ENCODE results near the gene DCXR. TPM values are rescaled to one million over a fixed set of nuclear protein-coding genes. Genes with fewer than 3 reads are reported as not detected.

Gene DCXR
- total RNA-seq, 2 donors from 2014 or later: 169 to 213 TPM

DNA sequence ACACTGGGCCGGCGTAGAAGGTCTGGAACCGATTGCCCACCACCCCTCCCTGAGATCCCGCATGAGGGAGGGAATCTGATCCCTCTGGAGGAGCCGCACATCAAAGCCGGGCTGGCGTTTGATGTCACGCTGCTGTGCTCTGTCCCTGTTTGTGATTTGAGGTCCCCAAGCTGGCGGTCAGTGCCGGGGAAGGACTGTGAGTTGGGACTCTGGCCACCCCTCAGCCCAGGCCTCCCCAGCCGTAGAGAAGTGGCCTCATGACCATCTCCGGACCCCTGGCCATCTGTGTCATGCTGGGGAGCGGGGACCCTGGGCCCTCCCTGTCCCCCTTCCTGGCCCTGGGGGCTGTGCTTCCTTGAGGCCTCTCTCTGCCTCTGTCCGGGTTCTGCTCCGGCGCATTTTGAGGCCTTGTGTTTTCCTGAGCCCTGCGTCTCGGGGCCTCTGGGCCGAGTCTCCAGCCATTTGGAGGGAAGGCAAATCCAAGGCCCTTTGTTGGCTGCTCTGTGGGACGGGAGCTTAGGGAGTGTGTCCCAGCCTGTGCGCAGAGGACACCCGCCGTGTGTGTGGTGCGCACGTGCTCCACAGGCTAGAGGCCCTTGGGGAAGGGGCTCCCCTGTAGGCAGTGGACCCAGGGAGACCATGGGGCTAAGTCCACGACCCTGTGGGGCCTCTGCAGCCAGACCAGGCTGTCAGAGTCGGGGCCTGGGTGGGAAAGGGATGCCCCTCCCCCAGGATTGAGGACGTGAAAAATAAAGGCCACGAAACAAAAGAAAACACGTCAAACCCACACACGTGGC lies 45.0 kb downstream of the DCXR start:
- no peak for DNase-seq (ENCODE audit: low spot score)
- TF ChIP-seq, protein P1, sequence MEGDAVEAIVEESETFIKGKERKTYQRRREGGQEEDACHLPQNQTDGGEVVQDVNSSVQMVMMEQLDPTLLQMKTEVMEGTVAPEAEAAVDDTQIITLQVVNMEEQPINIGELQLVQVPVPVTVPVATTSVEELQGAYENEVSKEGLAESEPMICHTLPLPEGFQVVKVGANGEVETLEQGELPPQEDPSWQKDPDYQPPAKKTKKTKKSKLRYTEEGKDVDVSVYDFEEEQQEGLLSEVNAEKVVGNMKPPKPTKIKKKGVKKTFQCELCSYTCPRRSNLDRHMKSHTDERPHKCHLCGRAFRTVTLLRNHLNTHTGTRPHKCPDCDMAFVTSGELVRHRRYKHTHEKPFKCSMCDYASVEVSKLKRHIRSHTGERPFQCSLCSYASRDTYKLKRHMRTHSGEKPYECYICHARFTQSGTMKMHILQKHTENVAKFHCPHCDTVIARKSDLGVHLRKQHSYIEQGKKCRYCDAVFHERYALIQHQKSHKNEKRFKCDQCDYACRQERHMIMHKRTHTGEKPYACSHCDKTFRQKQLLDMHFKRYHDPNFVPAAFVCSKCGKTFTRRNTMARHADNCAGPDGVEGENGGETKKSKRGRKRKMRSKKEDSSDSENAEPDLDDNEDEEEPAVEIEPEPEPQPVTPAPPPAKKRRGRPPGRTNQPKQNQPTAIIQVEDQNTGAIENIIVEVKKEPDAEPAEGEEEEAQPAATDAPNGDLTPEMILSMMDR (IDR thresholded peaks at IDR 0.05): no peak
- H3K9me3 ChIP-seq: no peaks in the 10 kb centered on the region
- peak overlapping the region in 1 of 2 donors; percentile 27 for H3K4me3 ChIP-seq
- peaks cover 0 to 21% of the 10 kb centered on the region in 2 donors for H3K4me1 ChIP-seq
- H3K27ac ChIP-seq: peak overlapping the region; percentile 44 to 72
- no peaks in the 10 kb centered on the region for H3K36me3 ChIP-seq
- H3K27me3 ChIP-seq: no peaks in the 10 kb centered on the region

GRCh38 chr17:81991684-81992305 lies 45.7 kb downstream of the DCXR start:
- Histone ChIP-seq H3K27me3 (no peaks in the 10 kb centered on the region), H3K4me3 (peak overlapping the region in 1 of 2 donors; percentile 27), H3K9me3 (no peaks in the 10 kb centered on the region), H3K27ac (peak overlapping the region; percentile 44 to 72), H3K36me3 (peaks cover under 1% of the 10 kb centered on the region), H3K4me1 (peaks cover 0 to 21% of the 10 kb centered on the region in 2 donors)
- DNase-seq (ENCODE audit: low spot score): peak; percentile 66
- TF ChIP-seq, protein P1 (IDR thresholded peaks at IDR 0.05): peak in 1 of 2 donors; percentile 12

- no peaks in the 10 kb centered on the region for H3K27me3 ChIP-seq
- peaks cover 8% of the 10 kb centered on the region for H3K36me3 ChIP-seq
- no peak for DNase-seq (ENCODE audit: low spot score)
- H3K9me3 ChIP-seq: no peaks in the 10 kb centered on the region
- TF ChIP-seq, protein P1 (IDR thresholded peaks at IDR 0.05): no peak
- H3K4me1 ChIP-seq: peaks cover 0 to 21% of the 10 kb centered on the region in 2 donors
- H3K4me3 ChIP-seq: no peak overlapping the region
- peak overlapping the region; percentile 44 to 72 for H3K27ac ChIP-seq
Measured at GRCh38 chr17:81990836-81991683, 46.4 kb downstream of the DCXR start.

DNA sequence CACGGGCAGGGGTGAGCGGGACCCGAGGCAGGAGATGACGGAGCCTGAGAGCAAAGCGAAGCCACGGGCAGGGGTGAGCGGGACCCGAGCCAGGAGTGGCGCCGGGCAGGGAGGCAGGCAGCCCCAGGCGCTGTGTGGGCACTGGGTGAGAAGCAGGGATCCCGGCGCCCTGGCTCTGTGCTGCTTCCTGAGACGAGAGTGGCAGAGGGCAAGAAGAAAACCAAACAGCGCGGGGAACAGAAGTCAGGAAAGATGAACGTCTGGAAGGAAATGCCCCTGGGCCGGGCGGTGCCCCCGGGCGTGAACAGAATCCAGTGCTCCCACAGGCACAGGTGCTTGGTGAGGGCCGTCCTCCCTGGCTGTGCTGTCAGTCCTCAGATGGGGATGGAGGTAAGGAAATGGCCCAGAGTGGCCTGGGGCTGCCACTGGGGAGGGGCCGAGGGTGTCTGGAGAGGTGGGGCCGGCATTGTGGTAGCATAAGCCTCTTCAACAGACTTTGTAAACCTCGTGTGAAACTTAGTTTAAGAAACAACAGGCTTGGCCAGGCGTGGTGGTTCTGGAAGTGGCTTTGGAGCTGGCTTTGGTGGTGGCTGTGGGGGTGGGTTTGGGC lies 50.2 kb downstream of the DCXR start:
- TF ChIP-seq, protein P1 (IDR thresholded peaks at IDR 0.05): no peak
- no peak overlapping the region for H3K27ac ChIP-seq
- H3K36me3 ChIP-seq: peaks cover 32% of the 10 kb centered on the region
- H3K9me3 ChIP-seq: no peaks in the 10 kb centered on the region
- DNase-seq (ENCODE audit: low spot score): no peak
- H3K4me1 ChIP-seq: peaks cover 0 to 15% of the 10 kb centered on the region in 2 donors
- H3K4me3 ChIP-seq: no peak overlapping the region
- no peaks in the 10 kb centered on the region for H3K27me3 ChIP-seq

DNA sequence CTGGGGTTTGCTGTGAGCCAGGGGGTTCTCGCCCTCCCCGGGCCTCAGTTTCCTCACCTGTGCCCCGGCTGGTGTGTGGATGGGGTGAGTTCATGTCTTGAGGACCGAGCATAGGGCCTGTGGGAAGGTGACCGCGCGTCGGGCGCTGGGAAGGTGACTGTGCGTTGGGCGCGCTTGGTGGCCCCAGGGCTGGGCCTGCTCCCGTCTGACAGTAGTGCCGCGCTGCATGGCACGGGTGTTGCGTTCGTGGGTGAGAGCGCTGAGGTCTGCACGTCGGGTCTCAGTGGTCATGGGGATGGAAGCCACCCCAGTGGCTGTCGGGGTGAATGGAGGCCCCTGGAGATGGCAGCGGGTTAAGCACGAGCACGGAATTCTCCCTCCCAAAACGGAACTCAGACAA lies 50.9 kb downstream of the DCXR start:
- Histone ChIP-seq H3K4me1 (peaks cover 0 to 9% of the 10 kb centered on the region in 2 donors), H3K9me3 (no peaks in the 10 kb centered on the region), H3K27me3 (no peaks in the 10 kb centered on the region), H3K36me3 (peaks cover 32% of the 10 kb centered on the region), H3K4me3 (no peak overlapping the region), H3K27ac (no peak overlapping the region)
- TF ChIP-seq, protein P1 (IDR thresholded peaks at IDR 0.05): no peak
- no peak for DNase-seq (ENCODE audit: low spot score)
